K562 (cell line): ENCODE results near the gene DRGX. TPM values are rescaled to one million over a fixed set of nuclear protein-coding genes. Genes with fewer than 3 reads are reported as not detected.

ENCODE experiments used
- BHLHE40 ChIP-seq: IDR thresholded peaks from 2 replicates; pipeline ENCODE4 v1.6.1; 2011; ENCODE audit warnings: low read length, improper control_type of control experiment
- HDAC1 ChIP-seq, 2 experiments: fragments of 450-650 bp; IDR thresholded peaks; 2 replicates each; pipeline ENCODE4 v1.6.1; 2016 to 2017; ENCODE audit warnings: inconsistent platforms in 1 of 2, mild to moderate bottlenecking in 1 of 2, moderate library complexity in 1 of 2
- MAFF ChIP-seq: IDR thresholded peaks from 2 replicates; pipeline ENCODE4 v1.6.1; 2012; ENCODE audit warnings: low read length, improper control_type of control experiment
- NCOA1 ChIP-seq: fragments of 450-650 bp; IDR thresholded peaks from 2 replicates; pipeline ENCODE4 v1.6.1; 2016; ENCODE audit warnings: low read depth
- NFIX ChIP-seq: fragments of 250-450 bp; sonication (Bioruptor Pico); IDR thresholded peaks from 2 replicates; pipeline ENCODE4 v1.4.0; 2020; ENCODE audit warnings: low read depth, mild to moderate bottlenecking, moderate library complexity
- NR2C2 ChIP-seq, 2 experiments: fragments of 200-800 bp in 1 of 2; sonication (Bioruptor generic) in 1 of 2; sonication (generic) in 1 of 2; formaldehyde crosslinking in 1 of 2; IDR thresholded peaks; 2 replicates each; pipeline versions ENCODE4 v1.6.1 to v1.8.0; 2016 to 2022; ENCODE audit warnings: mild to moderate bottlenecking in 1 of 2, missing compliant biosample characterization in 1 of 2, missing genetic modification characterization in 1 of 2, missing genetic modification reagents in 1 of 2
- POLR2AphosphoS2 ChIP-seq: IDR thresholded peaks from 2 replicates; pipeline ENCODE4 v1.6.1; 2012; ENCODE audit warnings: low read length, improper control_type of control experiment
- PYGO2 ChIP-seq: fragments of 450-650 bp; IDR thresholded peaks from 2 replicates; pipeline ENCODE4 v1.6.1; 2016; ENCODE audit warnings: mild to moderate bottlenecking, missing genetic modification characterization, moderate library complexity, missing compliant biosample characterization
- RAD21 ChIP-seq, 2 experiments: fragments of 250-450 bp in 1 of 2; fragments of 450-650 bp in 1 of 2; sonication (Bioruptor Pico) in 1 of 2; formaldehyde crosslinking in 1 of 2; IDR thresholded peaks in 1 of 2; conservative IDR thresholded peaks in 1 of 2; 2 replicates each; pipeline versions ENCODE4 v1.4.0 to v1.8.0; 2020 to 2022; ENCODE audit warnings: mild to moderate bottlenecking in 2 of 2, moderate library complexity in 1 of 2
- STAG1 ChIP-seq: sonication (generic); formaldehyde crosslinking; IDR thresholded peaks from 2 replicates; pipeline ENCODE4 v1.5.0; 2020; ENCODE audit warnings: missing genetic modification reagents, borderline replicate concordance
- ZNF124 ChIP-seq: sonication (generic); formaldehyde crosslinking; IDR thresholded peaks from 2 replicates; pipeline ENCODE4 v1.8.1; 2022; ENCODE audit warnings: missing genetic modification reagents
- polyA plus RNA-seq, 8 experiments: library from polyadenylated mRNA; depleted of rRNA in 4 of 8; stranded (reverse) in 5 of 8; unstranded in 3 of 8; fragments of >200 nt; fragmentation: Nextera tagmentation in 2 of 8; fragmentation: Illumina TruSeq in 1 of 8; extraction: Ambion mirVana in 2 of 8; extraction: Trizol in 1 of 8; gene quantifications; 2 replicates each; pipeline versions ENCODE4 v1.2.1 to v1.2.3, GENCODE V29; 2011 to 2014; ENCODE audit warnings: inconsistent platforms in 1 of 8, missing spikeins in 1 of 8
- total RNA-seq, 7 experiments: library from RNA; depleted of rRNA in 6 of 7; stranded (reverse); fragments of >200 nt in 6 of 7; fragmentation: Illumina TruSeq in 2 of 7; extraction: Trizol in 2 of 7; gene quantifications; 2 replicates each; pipeline versions ENCODE4 v1.2.1 to v1.2.3, GENCODE V29; 2011 to 2021; ENCODE audit warnings: low replicate concordance in 1 of 7
- TF ChIP-seq, protein P1 (sequence below), 2 experiments: fragments of 450-650 bp; IDR thresholded peaks; 2 replicates each; pipeline ENCODE4 v1.6.1; 2016
- TF ChIP-seq, protein P2 (sequence below): fragments of 250-450 bp; sonication (Bioruptor Pico); IDR thresholded peaks from 2 replicates; pipeline ENCODE4 v1.8.0; 2022; ENCODE audit warnings: moderate library complexity, mild to moderate bottlenecking, inconsistent platforms
- TF ChIP-seq, protein P3 (sequence below), 3 experiments: IDR thresholded peaks in 2 of 3; conservative IDR thresholded peaks in 1 of 3; 2 replicates each; pipeline ENCODE4 v1.5.1; 2011 to 2012; ENCODE audit warnings: low read length in 3 of 3, mild to moderate bottlenecking in 3 of 3, control low read depth in 2 of 3, improper control_type of control experiment in 1 of 3, inconsistent platforms in 1 of 3, low read depth in 1 of 3, mixed read lengths in 1 of 3, moderate library complexity in 1 of 3; ENCODE audit not compliant: insufficient read depth in 2 of 3
- TF ChIP-seq, protein P4 (sequence below), 3 experiments: fragments of 200-800 bp in 1 of 3; fragments of 250-450 bp in 1 of 3; fragments of 450-650 bp in 1 of 3; sonication (Bioruptor Pico) in 1 of 3; sonication (Bioruptor generic) in 1 of 3; formaldehyde crosslinking in 1 of 3; IDR thresholded peaks; 2 replicates each; pipeline versions ENCODE4 v1.6.1 to v1.8.0; 2016 to 2022; ENCODE audit warnings: mild to moderate bottlenecking in 2 of 3, missing genetic modification characterization in 2 of 3, missing compliant biosample characterization in 1 of 3, moderate library complexity in 1 of 3
- TF ChIP-seq, protein P5 (sequence below): fragments of 250-450 bp; sonication (Bioruptor Pico); IDR thresholded peaks from 2 replicates; pipeline ENCODE4 v1.5.0; 2021

Gene DRGX
- total and polyA plus RNA-seq, 9 of the 15 experiments (the other 6 are each of a cell fraction or from before 2014, with no cell fraction given), result not detected

DNA sequence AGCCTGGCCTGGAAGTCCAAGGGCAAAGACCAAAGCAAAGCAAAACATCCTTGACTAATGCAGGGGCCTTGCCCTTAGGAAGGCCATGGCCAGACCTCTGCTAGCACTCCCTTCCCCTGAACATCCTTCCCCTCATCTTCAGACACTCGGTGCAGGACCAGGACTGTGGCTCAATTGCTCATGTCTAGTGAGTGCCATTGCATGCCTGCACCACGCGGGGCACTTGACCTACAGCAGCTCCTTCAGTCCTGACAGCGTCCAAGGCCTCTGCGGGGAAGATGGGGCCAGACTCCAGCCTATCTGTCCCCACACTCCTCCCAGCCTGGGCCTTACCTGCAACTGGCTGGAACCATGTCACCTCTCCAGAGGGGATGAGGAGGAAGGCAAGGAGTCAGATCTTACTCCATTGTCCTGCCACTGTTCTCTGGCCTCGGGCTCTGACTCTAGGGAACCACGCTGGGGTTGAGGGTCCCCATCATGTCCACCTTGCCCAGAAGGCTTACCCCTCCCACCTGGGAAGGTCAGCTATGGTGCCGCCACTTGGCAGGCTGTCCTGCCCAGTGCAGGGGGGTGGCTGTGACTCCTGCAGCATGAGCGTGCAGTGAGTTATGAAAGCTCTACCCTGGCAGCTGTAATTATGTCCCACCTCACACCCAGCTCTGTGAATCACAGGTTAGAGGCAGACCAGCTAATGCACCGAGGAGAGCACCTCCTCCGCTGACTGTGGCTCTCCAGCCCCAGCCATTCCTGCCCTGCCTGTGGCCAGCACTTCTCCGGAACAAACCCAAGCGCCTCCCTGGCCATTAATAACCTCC, 16.1 kb downstream of the DRGX start (continued):
- no peak for TF ChIP-seq BHLHE40
- TF ChIP-seq, protein P1, sequence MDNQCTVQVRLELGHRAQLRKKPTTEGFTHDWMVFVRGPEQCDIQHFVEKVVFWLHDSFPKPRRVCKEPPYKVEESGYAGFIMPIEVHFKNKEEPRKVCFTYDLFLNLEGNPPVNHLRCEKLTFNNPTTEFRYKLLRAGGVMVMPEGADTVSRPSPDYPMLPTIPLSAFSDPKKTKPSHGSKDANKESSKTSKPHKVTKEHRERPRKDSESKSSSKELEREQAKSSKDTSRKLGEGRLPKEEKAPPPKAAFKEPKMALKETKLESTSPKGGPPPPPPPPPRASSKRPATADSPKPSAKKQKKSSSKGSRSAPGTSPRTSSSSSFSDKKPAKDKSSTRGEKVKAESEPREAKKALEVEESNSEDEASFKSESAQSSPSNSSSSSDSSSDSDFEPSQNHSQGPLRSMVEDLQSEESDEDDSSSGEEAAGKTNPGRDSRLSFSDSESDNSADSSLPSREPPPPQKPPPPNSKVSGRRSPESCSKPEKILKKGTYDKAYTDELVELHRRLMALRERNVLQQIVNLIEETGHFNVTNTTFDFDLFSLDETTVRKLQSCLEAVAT (IDR thresholded peaks at IDR 0.05), result peak in 1 of 2 experiments; percentile 99; a peak in 2 of 4 replicates
- TF ChIP-seq, protein P2, sequence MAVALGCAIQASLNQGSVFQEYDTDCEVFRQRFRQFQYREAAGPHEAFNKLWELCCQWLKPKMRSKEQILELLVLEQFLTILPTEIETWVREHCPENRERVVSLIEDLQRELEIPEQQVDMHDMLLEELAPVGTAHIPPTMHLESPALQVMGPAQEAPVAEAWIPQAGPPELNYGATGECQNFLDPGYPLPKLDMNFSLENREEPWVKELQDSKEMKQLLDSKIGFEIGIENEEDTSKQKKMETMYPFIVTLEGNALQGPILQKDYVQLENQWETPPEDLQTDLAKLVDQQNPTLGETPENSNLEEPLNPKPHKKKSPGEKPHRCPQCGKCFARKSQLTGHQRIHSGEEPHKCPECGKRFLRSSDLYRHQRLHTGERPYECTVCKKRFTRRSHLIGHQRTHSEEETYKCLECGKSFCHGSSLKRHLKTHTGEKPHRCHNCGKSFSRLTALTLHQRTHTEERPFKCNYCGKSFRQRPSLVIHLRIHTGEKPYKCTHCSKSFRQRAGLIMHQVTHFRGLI (CRISPR knock-in tag), result no peak
- TF ChIP-seq PYGO2, result no peak
- no peak for TF ChIP-seq NFIX (CRISPR knock-in tag)
- TF ChIP-seq HDAC1 (IDR thresholded peaks at IDR 0.05), result no peak
- no peak for TF ChIP-seq NR2C2 (CRISPR knock-in tag; IDR thresholded peaks at IDR 0.05)
- no peak for TF ChIP-seq NR2C2 (tag; IDR thresholded peaks at IDR 0.05)
- peak in 1 of 2 experiments; percentile 51; a peak in 2 of 4 replicates for TF ChIP-seq RAD21 (CRISPR knock-in tag; conservative IDR thresholded peaks at IDR 0.05 in 1 of 2, IDR thresholded peaks at IDR 0.05 in 1 of 2)
- TF ChIP-seq, protein P3, sequence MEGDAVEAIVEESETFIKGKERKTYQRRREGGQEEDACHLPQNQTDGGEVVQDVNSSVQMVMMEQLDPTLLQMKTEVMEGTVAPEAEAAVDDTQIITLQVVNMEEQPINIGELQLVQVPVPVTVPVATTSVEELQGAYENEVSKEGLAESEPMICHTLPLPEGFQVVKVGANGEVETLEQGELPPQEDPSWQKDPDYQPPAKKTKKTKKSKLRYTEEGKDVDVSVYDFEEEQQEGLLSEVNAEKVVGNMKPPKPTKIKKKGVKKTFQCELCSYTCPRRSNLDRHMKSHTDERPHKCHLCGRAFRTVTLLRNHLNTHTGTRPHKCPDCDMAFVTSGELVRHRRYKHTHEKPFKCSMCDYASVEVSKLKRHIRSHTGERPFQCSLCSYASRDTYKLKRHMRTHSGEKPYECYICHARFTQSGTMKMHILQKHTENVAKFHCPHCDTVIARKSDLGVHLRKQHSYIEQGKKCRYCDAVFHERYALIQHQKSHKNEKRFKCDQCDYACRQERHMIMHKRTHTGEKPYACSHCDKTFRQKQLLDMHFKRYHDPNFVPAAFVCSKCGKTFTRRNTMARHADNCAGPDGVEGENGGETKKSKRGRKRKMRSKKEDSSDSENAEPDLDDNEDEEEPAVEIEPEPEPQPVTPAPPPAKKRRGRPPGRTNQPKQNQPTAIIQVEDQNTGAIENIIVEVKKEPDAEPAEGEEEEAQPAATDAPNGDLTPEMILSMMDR (IDR thresholded peaks at IDR 0.05 in 2 of 3, conservative IDR thresholded peaks at IDR 0.05 in 1 of 3; ENCODE audit: insufficient read depth in 2 of 3, low read depth in 1 of 3, low read length in 3 of 3), result peak; percentile 66 to 78 (median 67)
- TF ChIP-seq NCOA1, result no peak
- TF ChIP-seq, protein P4, sequence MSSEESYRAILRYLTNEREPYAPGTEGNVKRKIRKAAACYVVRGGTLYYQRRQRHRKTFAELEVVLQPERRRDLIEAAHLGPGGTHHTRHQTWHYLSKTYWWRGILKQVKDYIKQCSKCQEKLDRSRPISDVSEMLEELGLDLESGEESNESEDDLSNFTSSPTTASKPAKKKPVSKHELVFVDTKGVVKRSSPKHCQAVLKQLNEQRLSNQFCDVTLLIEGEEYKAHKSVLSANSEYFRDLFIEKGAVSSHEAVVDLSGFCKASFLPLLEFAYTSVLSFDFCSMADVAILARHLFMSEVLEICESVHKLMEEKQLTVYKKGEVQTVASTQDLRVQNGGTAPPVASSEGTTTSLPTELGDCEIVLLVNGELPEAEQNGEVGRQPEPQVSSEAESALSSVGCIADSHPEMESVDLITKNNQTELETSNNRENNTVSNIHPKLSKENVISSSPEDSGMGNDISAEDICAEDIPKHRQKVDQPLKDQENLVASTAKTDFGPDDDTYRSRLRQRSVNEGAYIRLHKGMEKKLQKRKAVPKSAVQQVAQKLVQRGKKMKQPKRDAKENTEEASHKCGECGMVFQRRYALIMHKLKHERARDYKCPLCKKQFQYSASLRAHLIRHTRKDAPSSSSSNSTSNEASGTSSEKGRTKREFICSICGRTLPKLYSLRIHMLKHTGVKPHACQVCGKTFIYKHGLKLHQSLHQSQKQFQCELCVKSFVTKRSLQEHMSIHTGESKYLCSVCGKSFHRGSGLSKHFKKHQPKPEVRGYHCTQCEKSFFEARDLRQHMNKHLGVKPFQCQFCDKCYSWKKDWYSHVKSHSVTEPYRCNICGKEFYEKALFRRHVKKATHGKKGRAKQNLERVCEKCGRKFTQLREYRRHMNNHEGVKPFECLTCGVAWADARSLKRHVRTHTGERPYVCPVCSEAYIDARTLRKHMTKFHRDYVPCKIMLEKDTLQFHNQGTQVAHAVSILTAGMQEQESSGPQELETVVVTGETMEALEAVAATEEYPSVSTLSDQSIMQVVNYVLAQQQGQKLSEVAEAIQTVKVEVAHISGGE (CRISPR knock-in tag; IDR thresholded peaks at IDR 0.05), result no peak
- no peak for TF ChIP-seq ZNF124 (CRISPR knock-in tag)
- TF ChIP-seq POLR2AphosphoS2, result no peak
- TF ChIP-seq MAFF, result no peak
- TF ChIP-seq, protein P5, sequence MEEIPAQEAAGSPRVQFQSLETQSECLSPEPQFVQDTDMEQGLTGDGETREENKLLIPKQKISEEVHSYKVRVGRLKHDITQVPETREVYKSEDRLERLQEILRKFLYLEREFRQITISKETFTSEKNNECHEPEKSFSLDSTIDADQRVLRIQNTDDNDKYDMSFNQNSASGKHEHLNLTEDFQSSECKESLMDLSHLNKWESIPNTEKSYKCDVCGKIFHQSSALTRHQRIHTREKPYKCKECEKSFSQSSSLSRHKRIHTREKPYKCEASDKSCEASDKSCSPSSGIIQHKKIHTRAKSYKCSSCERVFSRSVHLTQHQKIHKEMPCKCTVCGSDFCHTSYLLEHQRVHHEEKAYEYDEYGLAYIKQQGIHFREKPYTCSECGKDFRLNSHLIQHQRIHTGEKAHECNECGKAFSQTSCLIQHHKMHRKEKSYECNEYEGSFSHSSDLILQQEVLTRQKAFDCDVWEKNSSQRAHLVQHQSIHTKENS, result no peak
- TF ChIP-seq STAG1 (CRISPR knock-in tag), result 0 out of 2 replicates have a peak, but pooled peaks have one; percentile 25
